Measurements from ENCODE around the gene RNU6-9.
A peak's percentile ranks its signal among the peaks of the same experiment; 100 is the strongest.

Gene RNU6-9

GRCh38 chr19:937259-937694 is 44.0 kb downstream of the RNU6-9 start:
- DNase-seq = no peak

- DNase-seq = no peak
Observed at GRCh38 chr19:938233-938923, 45.1 kb downstream of the RNU6-9 start.

GRCh38 chr19:939439-939838 is 46.2 kb downstream of the RNU6-9 start:
- no peak for DNase-seq

- no peak for DNase-seq
Observed at GRCh38 chr19:939922-940321, 46.6 kb downstream of the RNU6-9 start.

GRCh38 chr19:940591-941291 is 47.5 kb downstream of the RNU6-9 start:
- peak; percentile 11 for DNase-seq

- no peak for DNase-seq
Observed at GRCh38 chr19:941292-942132, 48.2 kb downstream of the RNU6-9 start.

GRCh38 chr19:942133-942645 is 48.9 kb downstream of the RNU6-9 start:
- DNase-seq = no peak
